Stimulated activated CD4-positive, alpha-beta T cell treated with anti-CD3 and anti-CD28 coated beads, Interleukin-4, amount 100 ng/mL, for 4 hours (primary cell): ENCODE measurements around the gene KRT13.

Experiments
- DNase-seq, 2 experiments: peaks; one replicate each; pipeline ENCODE4 v3.0.0-alpha.2; 2020

Gene KRT13

GRCh38 chr17:41518789-41519449, 13.5 kb upstream of the KRT13 start, which contains the start of gene KRT15:
TSS of gene KRT15 (minus strand) at chr17:41518890. CDS start at chr17:41518827, 63 bp downstream.
- no peak for DNase-seq

DNA sequence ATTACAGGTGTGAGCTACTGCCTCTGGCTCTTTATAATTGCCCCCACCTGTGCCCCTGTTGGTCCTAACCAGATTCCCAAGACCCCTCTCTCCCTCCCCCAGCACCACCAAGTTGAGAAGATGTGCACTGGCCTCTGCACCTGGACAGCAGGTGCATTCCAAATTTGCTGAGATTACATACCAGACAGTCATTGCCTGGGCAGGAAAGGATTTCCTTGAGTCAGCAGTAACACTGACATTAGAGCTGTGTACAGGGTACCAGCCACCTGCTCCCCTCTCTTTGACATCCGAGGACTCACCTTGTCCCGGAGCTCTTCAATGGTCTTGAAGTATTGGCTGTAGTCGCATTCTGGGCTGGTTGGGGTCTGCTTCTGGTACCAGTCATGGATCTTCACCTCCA, 12.6 kb upstream of the KRT13 start:
- no peak for DNase-seq

GRCh38 chr17:41516830-41517283, 11.4 kb upstream of the KRT13 start:
- no peak for DNase-seq

GRCh38 chr17:41516147-41516829, 10.9 kb upstream of the KRT13 start:
- no peak for DNase-seq

- DNase-seq: no peak
These were observed 7.7 kb upstream of the KRT13 start for GRCh38 chr17:41513168-41513547.

- DNase-seq: no peak
These were observed 7.2 kb upstream of the KRT13 start for GRCh38 chr17:41512546-41513167.

GRCh38 chr17:41511716-41512115, 6.3 kb upstream of the KRT13 start:
- DNase-seq: no peak

DNA sequence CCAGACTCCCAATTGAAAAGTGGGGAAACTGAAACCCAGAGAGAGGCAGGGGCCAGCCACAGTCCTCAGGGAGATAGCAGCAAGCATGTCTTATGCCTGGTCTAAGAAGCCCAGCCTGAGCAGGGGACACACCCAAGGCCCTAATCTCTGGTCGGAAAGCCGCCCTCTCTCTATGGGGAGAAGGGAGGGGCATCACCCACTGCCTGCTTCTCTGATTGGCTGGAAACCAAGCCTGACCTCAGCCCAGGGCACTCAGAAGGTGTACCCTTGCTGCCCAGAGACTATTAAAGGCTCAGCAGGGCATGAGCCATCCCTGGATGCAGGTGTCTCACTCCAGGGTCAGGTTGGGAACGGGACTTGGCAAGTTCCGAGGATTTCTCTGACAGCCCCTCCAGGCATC, 5.7 kb upstream of the KRT13 start:
- no peak for DNase-seq

DNA sequence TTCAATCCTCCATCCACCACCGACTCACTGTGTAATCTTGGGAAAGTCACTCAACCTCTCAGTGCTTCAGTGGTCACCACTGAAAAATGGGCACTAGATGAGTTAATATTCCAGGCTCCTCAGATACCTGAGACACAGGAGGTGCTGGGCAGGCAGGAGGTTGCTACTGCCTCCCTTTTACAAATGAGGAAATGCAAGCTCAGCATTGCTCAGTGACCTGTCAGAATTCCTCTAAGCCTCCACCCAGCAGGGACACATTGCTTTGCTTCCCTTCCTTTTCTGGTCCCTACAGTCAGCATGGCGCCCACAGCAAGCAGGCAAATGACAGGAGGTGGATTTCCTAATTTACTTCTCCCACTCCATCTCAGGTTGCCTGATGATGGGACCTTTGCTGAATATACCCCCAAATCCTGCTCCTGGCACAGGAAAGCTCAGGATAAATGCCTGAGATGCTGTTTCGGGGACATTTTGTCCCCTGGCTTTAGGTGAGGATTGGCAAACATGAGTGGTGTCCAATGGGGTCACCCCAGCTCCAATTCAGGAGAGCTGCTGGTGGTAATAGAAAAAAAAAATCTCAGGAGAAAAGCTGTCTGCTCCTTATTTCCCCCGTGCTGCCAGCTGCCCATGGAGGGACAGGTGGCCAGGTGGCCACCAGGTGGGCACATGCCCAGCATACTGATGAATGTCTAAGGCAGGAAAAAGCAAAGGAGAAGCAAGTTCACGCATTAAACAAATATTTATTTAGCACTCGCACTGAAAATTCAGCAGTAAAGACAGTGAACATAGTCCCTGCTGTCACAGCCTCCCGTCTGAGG, 5.0 kb upstream of the KRT13 start:
- DNase-seq: no peak

DNA sequence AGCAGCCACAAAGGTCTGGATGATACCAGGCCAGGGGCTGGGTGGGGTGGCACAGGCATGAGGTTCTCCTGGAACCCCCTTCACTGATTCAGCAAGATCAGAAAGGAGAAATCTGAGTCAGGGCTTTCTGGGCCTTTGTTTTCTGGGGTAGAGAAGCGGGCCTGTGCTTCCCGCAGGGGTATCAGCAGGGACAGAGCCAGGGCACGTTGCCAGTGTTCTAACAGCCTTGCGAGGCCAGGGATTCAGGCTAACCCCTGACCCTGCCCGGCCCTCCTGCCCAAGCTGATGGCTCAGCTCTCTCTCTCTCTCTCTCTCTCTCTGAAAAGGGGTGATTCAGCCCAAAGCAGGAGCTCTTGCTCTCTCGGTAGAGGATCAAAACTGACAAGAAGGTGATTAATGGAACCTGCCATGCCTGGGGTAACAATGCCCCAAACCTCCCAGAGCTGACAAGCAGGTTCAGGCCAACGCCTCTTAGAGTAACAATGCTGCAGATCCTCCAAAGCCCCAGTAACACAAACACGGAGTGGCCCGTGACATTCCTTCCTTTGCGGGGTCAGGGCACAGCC, 2.0 kb upstream of the KRT13 start:
- no peak for DNase-seq

DNA sequence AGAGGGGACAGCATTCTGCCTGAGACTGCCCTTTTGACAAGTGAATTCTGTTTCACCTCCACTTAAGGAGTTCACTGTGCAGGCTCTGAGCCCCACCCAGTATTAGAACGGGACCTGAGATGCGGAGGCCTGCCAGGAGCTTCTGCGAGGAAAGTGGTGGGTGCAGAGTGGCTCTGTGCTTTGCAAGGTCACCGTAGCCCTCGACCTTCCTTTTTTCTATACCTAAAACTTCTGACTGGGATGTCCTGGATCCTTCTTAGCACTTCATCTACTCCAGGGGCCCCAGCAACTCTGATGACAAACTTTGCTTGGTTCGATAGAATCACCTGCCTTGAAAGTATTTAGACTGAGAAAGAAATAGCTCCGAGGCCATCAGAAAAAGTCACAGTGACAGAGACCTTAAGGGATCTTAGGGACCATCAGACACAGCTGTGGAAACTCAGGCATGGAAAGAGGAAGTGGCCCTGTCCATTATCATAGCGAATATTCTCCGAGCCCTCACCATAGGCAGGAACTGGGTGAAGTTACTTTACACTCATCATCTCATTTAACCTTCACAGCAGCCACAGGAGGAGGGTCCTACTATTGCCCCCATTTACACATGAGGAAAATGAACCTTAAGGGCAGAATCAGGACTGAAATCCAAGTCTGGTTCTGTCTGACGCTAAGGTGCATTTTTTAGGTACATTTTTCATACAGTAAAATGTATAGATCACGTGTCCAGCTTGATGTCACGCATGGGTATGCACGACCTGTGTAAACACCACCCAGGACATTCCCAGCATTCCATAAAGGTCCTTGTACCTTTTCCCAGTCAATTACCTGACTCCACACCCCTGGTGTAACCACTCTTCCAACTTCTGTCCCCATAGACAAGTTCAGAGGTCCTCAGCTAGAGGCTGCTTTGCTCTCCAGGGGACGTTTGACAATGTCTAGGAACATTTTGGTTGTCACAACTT, 676 bp upstream of the KRT13 start:
- DNase-seq: no peak

GRCh38 chr17:41504246-41504977, 1.0 kb downstream of the KRT13 start:
- DNase-seq: no peak

- DNase-seq: no peak
These were observed 2.2 kb downstream of the KRT13 start for GRCh38 chr17:41503202-41503601.

GRCh38 chr17:41500131-41500911, 5.1 kb downstream of the KRT13 start:
- no peak for DNase-seq

DNA sequence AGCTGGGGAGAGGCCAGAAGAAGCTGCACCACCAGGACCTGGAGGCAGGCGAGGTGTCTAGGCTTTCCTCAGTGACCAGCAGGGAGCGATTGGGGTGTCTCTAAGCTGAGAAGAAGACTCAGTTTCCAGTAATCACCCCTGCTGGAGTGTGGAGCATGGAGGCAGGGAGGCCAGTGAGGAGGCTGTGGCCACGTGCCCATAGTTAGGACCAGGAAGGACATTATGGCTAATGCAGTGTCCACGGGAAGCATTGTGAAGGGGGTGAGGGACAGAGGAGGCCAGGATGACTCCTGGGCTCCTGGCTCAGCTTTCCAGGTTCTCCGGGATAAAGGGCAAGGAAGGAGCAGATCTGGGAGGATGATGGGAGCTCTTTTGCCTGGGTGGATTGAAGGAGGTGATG, 5.7 kb downstream of the KRT13 start:
- no peak for DNase-seq

GRCh38 chr17:41498276-41498675, 7.1 kb downstream of the KRT13 start:
- no peak for DNase-seq

DNA sequence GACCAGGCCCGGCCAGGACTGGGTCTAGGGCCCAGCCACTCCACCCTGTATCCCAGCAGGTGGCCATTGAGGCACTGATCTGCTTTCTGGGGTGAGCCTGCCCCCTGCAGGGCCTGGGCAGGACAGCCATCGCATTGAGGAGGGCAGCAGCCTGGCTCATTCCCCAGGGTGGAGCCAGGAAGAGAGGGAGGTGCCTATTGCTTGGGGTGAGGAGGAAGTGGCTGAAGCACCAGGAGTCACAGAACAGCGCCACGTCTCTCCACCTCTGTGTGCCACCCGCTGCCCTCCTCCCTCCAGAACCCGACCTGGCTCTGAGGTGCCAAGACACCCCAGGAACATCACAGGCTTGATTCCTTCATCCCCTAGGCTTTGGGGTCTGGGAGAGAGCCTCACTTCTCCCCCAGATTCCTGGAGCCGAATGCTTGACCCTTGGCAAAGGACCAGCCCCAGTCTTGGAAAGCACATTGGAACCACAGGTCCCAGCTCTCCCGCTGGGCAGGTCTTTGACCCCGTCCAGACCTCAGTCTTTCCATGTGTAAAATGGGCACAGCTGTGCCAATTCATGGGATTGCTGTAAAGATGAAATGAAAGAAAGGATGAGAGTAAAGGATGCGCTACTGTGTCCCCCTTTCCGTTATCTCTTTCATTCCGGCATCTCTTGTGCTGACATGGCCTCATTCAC, 8.5 kb downstream of the KRT13 start:
- DNase-seq: peak; percentile 21 to 45

GRCh38 chr17:41494524-41494923, 10.9 kb downstream of the KRT13 start:
- no peak for DNase-seq

DNA sequence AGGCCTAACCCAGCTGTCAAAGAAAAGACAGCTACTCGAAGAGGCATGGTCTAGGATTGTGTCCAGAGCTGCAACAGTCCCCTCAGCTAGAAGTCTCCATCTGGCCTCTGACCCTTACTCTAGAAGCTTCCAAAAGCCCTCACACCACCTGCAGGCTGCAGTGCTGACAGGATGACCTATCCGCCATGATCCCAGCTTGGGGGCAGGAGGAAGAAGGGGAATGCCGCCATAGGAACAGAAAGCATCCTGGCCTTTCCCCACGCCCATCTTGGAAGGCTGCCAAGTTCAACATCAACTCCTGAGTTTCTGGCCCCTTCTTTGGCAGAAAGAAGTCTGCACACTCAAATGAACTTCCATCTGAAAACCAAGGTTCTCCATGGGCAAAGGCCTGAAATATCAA, 12.6 kb downstream of the KRT13 start:
- DNase-seq: no peak

GRCh38 chr17:41492351-41492750, 13.1 kb downstream of the KRT13 start:
- DNase-seq: no peak
